HepG2 (cell line): Measurements from ENCODE around the gene PDE9A.

Source experiments
- ATF7 ChIP-seq, 2 experiments: fragments of 450-650 bp in 1 of 2; sonication (generic) in 1 of 2; formaldehyde crosslinking in 1 of 2; IDR thresholded peaks; 2 replicates each; pipeline versions ENCODE4 v1.4.0 to v1.6.1; 2016 to 2020; ENCODE audit warnings: antibody characterized with exemption in 1 of 2, mild to moderate bottlenecking in 1 of 2, missing genetic modification reagents in 1 of 2
- CTCF ChIP-seq: sonication (generic); formaldehyde crosslinking; IDR thresholded peaks from 2 replicates; pipeline ENCODE4 v1.5.0; 2020; ENCODE audit warnings: mild to moderate bottlenecking, missing genetic modification reagents, moderate library complexity
- ETS1 ChIP-seq: sonication (generic); formaldehyde crosslinking; IDR thresholded peaks from 2 replicates; pipeline ENCODE4 v1.4.0; 2020; ENCODE audit warnings: missing genetic modification reagents
- MIER3 ChIP-seq: IDR thresholded peaks from 2 replicates; pipeline ENCODE4 v1.6.1; 2016; ENCODE audit warnings: missing compliant biosample characterization, borderline replicate concordance
- PHB2 ChIP-seq: fragments of 450-650 bp; IDR thresholded peaks from 2 replicates; pipeline ENCODE4 v1.6.1; 2018; ENCODE audit not compliant: partially characterized antibody
- RFX5 ChIP-seq: IDR thresholded peaks from 2 replicates; pipeline ENCODE4 v1.6.1; 2011; ENCODE audit warnings: low read depth, low read length, improper control_type of control experiment
- SMAD1 ChIP-seq: sonication (generic); formaldehyde crosslinking; IDR thresholded peaks from 2 replicates; pipeline ENCODE4 v1.4.0; 2020; ENCODE audit warnings: missing genetic modification reagents, low read depth, mild to moderate bottlenecking, borderline replicate concordance
- SOX6 ChIP-seq, 2 experiments: fragments of 450-650 bp in 1 of 2; sonication (generic) in 1 of 2; formaldehyde crosslinking in 1 of 2; IDR thresholded peaks; 2 replicates each; pipeline versions ENCODE4 v1.4.0 to v1.6.1; 2017 to 2020; ENCODE audit warnings: antibody characterized with exemption in 1 of 2, mild to moderate bottlenecking in 1 of 2, missing genetic modification reagents in 1 of 2
- ZNF205 ChIP-seq: IDR thresholded peaks from 2 replicates; pipeline ENCODE4 v1.6.1; 2018; ENCODE audit warnings: missing biosample characterization, missing genetic modification reagents
- ZNF34 ChIP-seq: sonication (generic); formaldehyde crosslinking; IDR thresholded peaks from 2 replicates; pipeline ENCODE4 v1.4.0; 2020; ENCODE audit warnings: mild to moderate bottlenecking, missing genetic modification reagents, borderline replicate concordance

GRCh38 chr21:42751866-42752265 lies 98.4 kb downstream of the PDE9A start:
- TF ChIP-seq ETS1 (CRISPR knock-in tag) (no peak), RFX5 (no peak), ZNF205 (no peak), PHB2 (no peak), CTCF (no peak), SOX6 (IDR thresholded peaks at IDR 0.05) (no peak), SOX6 (CRISPR knock-in tag; IDR thresholded peaks at IDR 0.05) (no peak), MIER3 (CRISPR knock-in tag) (no peak), ZNF34 (no peak), ATF7 (IDR thresholded peaks at IDR 0.05) (no peak), ATF7 (CRISPR knock-in tag; IDR thresholded peaks at IDR 0.05) (no peak), SMAD1 (CRISPR knock-in tag) (no peak)
